Measurements from ENCODE around the gene SELENOT. TPM values are rescaled to one million over a fixed set of nuclear protein-coding genes. Genes with fewer than 3 reads are reported as not detected.

The SELENOT gene
- total RNA-seq, 1 experiment from 2014 or later = 73.8 TPM

- Histone ChIP-seq H3K4me1 (ENCODE audit: insufficient read depth, low read length) (no peaks in the 10 kb centered on the region), H3K27ac (ENCODE audit: insufficient read length, low read depth, low read length) (no peak overlapping the region), H2BK20ac (ENCODE audit: low read depth, low read length, poor library complexity, severe bottlenecking) (no peak overlapping the region), H2BK12ac (ENCODE audit: insufficient read length, low read depth, low read length) (no peak overlapping the region), H2BK120ac (ENCODE audit: low read depth, low read length, poor library complexity, severe bottlenecking) (no peak overlapping the region), H3K4ac (ENCODE audit: low read depth, low read length) (no peak overlapping the region), H3K9me3 (ENCODE audit: control insufficient read depth, low read depth, low read length) (no peaks in the 10 kb centered on the region), H4K91ac (ENCODE audit: insufficient read length, low read depth, low read length) (no peak overlapping the region), H3K9ac (ENCODE audit: extremely low read depth, insufficient read length, low read length) (no peak overlapping the region), H4K5ac (ENCODE audit: insufficient read length, low read depth, low read length) (no peak overlapping the region), H3K56ac (ENCODE audit: insufficient read length, low read depth, low read length) (no peak overlapping the region), H2BK5ac (ENCODE audit: insufficient read length, low read length) (no peak overlapping the region), H3K23me2 (ENCODE audit: insufficient read length, low read depth, low read length, poor library complexity, severe bottlenecking) (no peaks in the 10 kb centered on the region), H4K8ac (replicated peaks; ENCODE audit: insufficient read length, low read depth, low read length) (no peak overlapping the region), H3K18ac (ENCODE audit: insufficient read length, low read depth, low read length) (no peak overlapping the region), H2AFZ (ENCODE audit: low read length) (no peak overlapping the region), H4K20me1 (ENCODE audit: control insufficient read depth, insufficient read depth, insufficient read length) (no peaks in the 10 kb centered on the region), H3K23ac (ENCODE audit: insufficient read length, low read depth, low read length) (no peak overlapping the region), H3K4me2 (ENCODE audit: insufficient read depth, insufficient read length, low read length) (no peak overlapping the region), H3T11ph (ENCODE audit: low read length) (no peak overlapping the region), H2AK5ac (ENCODE audit: insufficient read length, low read length) (no peak overlapping the region), H3K27me3 (ENCODE audit: insufficient read depth, low read length) (no peaks in the 10 kb centered on the region), H2BK15ac (ENCODE audit: low read depth, low read length) (no peak overlapping the region), H3K79me2 (ENCODE audit: insufficient read depth, low read length) (no peaks in the 10 kb centered on the region; the same call in 1 of the 2 replicates), H3K79me1 (ENCODE audit: insufficient read depth, low read depth, low read length, poor library complexity, severe bottlenecking) (no peaks in the 10 kb centered on the region), H3K14ac (ENCODE audit: insufficient read depth, low read length) (no peak overlapping the region)
- H3K36me3 Mint-ChIP-seq (ENCODE audit: insufficient read depth in 1 of 3, low read depth in 3 of 3) = peaks cover 18 to 27% (median 20%) of the 10 kb centered on the region in 3 experiments; a peak in 6 of 7 replicates
- H3K4me3 Mint-ChIP-seq = no peak overlapping the region
- no peak for DNase-seq
- peaks cover 2 to 3% of the 10 kb centered on the region in 2 experiments; a peak in 1 of 4 replicates for H3K4me1 Mint-ChIP-seq
- no peaks in the 10 kb centered on the region for H3K9me3 Mint-ChIP-seq
- H3K27ac Mint-ChIP-seq = peak overlapping the region in 1 of 3 experiments; percentile 44; a peak in 2 of 7 replicates
- H3K27me3 Mint-ChIP-seq (ENCODE audit: low read depth) = no peaks in the 10 kb centered on the region
- TF ChIP-seq CTCF (conservative IDR thresholded peaks at IDR 0.05) = no peak
- WGBS (ENCODE audit: extremely low coverage, insufficient read length, low lambda C conversion rate) = no CpG with 5 or more reads among the region's 9 CpGs
Measured at GRCh38 chr3:150588027-150588830, 14.9 kb upstream of the SELENOT start.

Data from H9 (cell line).